Endothelial cell of umbilical vein (primary cell): ENCODE data around the gene PTDSS2. TPM values are rescaled to one million over a fixed set of nuclear protein-coding genes. Genes with fewer than 3 reads are reported as not detected.

Experiments used
- BruUV-seq: library from RNA; stranded (reverse); fragments of 400-500 nt; replicated peaks from 2 replicates; lab custom pipeline; 2021; lab: Mats Ljungman, UMichigan
- CTCF ChIA-PET: fragments of 300-600, 350-600 bp; sonication (Branson Sonifier 250); formaldehyde crosslinking; loops from one replicate; lab custom pipeline; 2021; ENCODE audit warnings: antibody characterized with exemption, inconsistent platforms; lab: Charles Lee
- POLR2A ChIA-PET: fragments of 300-600, 350-600 bp; sonication (Branson Sonifier 250); formaldehyde crosslinking; loops from one replicate; lab custom pipeline; 2021; ENCODE audit warnings: antibody characterized with exemption, inconsistent platforms; lab: Charles Lee
- DNase-seq: peaks from one replicate; pipeline ENCODE4 v3.0.0-alpha.2; 2011; ENCODE audit warnings: low read depth, low spot score
- FAIRE-seq: peaks from 2 replicates; lab custom pipeline; 2011; peaks lifted over from hg19 to GRCh38; lab: Jason Lieb, UNC
- H2AFZ ChIP-seq: 2 replicates; pipeline ENCODE4 v1.6.0; 2012; ENCODE audit warnings: low read depth, low read length, control low read depth, inconsistent platforms
- H3K27ac ChIP-seq: 2 replicates; pipeline ENCODE4 v1.5.1; 2011; ENCODE audit warnings: low read depth, mild to moderate bottlenecking, control low read depth, low read length, moderate library complexity; ENCODE audit not compliant: insufficient read depth
- H3K27me3 ChIP-seq, 2 experiments: 2 replicates each; pipeline versions ENCODE4 v1.6.0 to v1.6.1; 2011; ENCODE audit warnings: low read length in 2 of 2, mixed read lengths in 1 of 2; ENCODE audit not compliant: control insufficient read depth in 2 of 2, insufficient read depth in 2 of 2
- H3K36me3 ChIP-seq, 2 experiments: 2 replicates in 1 of 2; 3 replicates in 1 of 2; pipeline ENCODE4 v1.5.1; 2011; ENCODE audit warnings: low read length in 2 of 2, mild to moderate bottlenecking in 1 of 2, moderate library complexity in 1 of 2; ENCODE audit not compliant: control insufficient read depth in 2 of 2, insufficient read depth in 2 of 2; ENCODE audit errors: extremely low read depth in 1 of 2
- H3K4me1 ChIP-seq: 3 replicates; pipeline ENCODE4 v1.5.1; 2011; ENCODE audit warnings: mild to moderate bottlenecking, low read length; ENCODE audit not compliant: control insufficient read depth, insufficient read depth; ENCODE audit errors: extremely low read depth
- H3K4me2 ChIP-seq: 2 replicates; pipeline ENCODE4 v1.6.1; 2011; ENCODE audit warnings: low read length, control low read depth, mixed read lengths; ENCODE audit not compliant: insufficient read depth
- H3K4me3 ChIP-seq, 3 experiments: fragments of 200-600 bp in 1 of 3; sonication (generic), shearing (Covaris generic) in 1 of 3; replicated peaks in 1 of 3; 2 replicates each; pipeline ENCODE4 v1.5.1; 2011 to 2016; ENCODE audit warnings: control low read depth in 3 of 3, low read length in 3 of 3, mild to moderate bottlenecking in 2 of 3, inconsistent platforms in 1 of 3, low read depth in 1 of 3, moderate library complexity in 1 of 3; ENCODE audit not compliant: insufficient read depth in 1 of 3
- H3K79me2 ChIP-seq: 2 replicates; pipeline ENCODE4 v1.6.0; 2012; ENCODE audit warnings: low read length, inconsistent platforms; ENCODE audit not compliant: control insufficient read depth, insufficient read depth
- H3K9ac ChIP-seq: replicated peaks from 2 replicates; pipeline ENCODE3; 2011; ENCODE audit warnings: low read length, control low read depth; ENCODE audit not compliant: insufficient read depth; ENCODE audit errors: extremely low read depth
- H3K9me1 ChIP-seq: replicated peaks from 3 replicates; pipeline ENCODE4 v1.6.0; 2011; ENCODE audit warnings: mild to moderate bottlenecking, low read length; ENCODE audit not compliant: control insufficient read depth, insufficient read depth; ENCODE audit errors: extremely low read depth
- H3K9me3 ChIP-seq: replicated peaks from 2 replicates; pipeline ENCODE4 v1.5.1; 2012; ENCODE audit warnings: low read length, inconsistent platforms; ENCODE audit not compliant: control insufficient read depth, insufficient read depth
- H4K20me1 ChIP-seq: replicated peaks from 2 replicates; pipeline ENCODE3; 2011; ENCODE audit warnings: mild to moderate bottlenecking, low read length; ENCODE audit not compliant: control insufficient read depth, insufficient read depth; ENCODE audit errors: extremely low read depth
- EZH2 ChIP-seq: IDR thresholded peaks from 2 replicates; pipeline ENCODE4 v1.6.1; 2012; ENCODE audit warnings: borderline replicate concordance, low read depth, mild to moderate bottlenecking, moderate library complexity, low read length, inconsistent platforms; ENCODE audit not compliant: severe bottlenecking
- FOS ChIP-seq: IDR thresholded peaks from 2 replicates; pipeline ENCODE4 v1.6.1; 2011; ENCODE audit warnings: mild to moderate bottlenecking, low read length, moderate library complexity, borderline replicate concordance; ENCODE audit not compliant: insufficient read depth
- GATA2 ChIP-seq: IDR thresholded peaks from 2 replicates; pipeline ENCODE4 v1.7.0; 2011; ENCODE audit warnings: low read depth, mild to moderate bottlenecking, moderate library complexity, mixed read lengths, low read length; ENCODE audit not compliant: insufficient read length, insufficient read depth
- JUN ChIP-seq: IDR thresholded peaks from 2 replicates; pipeline ENCODE4 v1.6.1; 2011; ENCODE audit warnings: borderline replicate concordance, low read depth; ENCODE audit not compliant: insufficient read length, insufficient read depth
- MAX ChIP-seq: IDR thresholded peaks from 2 replicates; pipeline ENCODE4 v1.6.1; 2011; ENCODE audit not compliant: insufficient read depth, insufficient read length
- MYC ChIP-seq: IDR thresholded peaks from one replicate; pipeline ENCODE4 v1.6.1; 2011; ENCODE audit warnings: mild to moderate bottlenecking, low read depth, low read length
- POLR2A ChIP-seq: IDR thresholded peaks from 2 replicates; pipeline ENCODE4 v1.6.1; 2012; ENCODE audit warnings: low read depth, mild to moderate bottlenecking, control low read depth, low read length
- POLR2AphosphoS5 ChIP-seq: IDR thresholded peaks from 2 replicates; pipeline ENCODE4 v1.6.1; 2012; ENCODE audit warnings: low read depth, mild to moderate bottlenecking, control low read depth, low read length, moderate library complexity; ENCODE audit not compliant: insufficient read depth
- dilution Hi-C: fragments of 300-500 bp; cut with MboI; formaldehyde crosslinking; loops from one replicate; pipeline ENCODE4 v1.15.0; 2019; ENCODE audit warnings: low sequenced_read_pairs; ENCODE audit not compliant: extremely low pct_ligation_motif_present
- intact Hi-C: fragments of 100-400 bp; cut with micrococcal nuclease; formaldehyde crosslinking; loops from one replicate; pipeline ENCODE4 v1.10.0; 2022
- polyA plus RNA-seq, 4 experiments: library from polyadenylated mRNA; depleted of rRNA in 3 of 4; stranded (reverse) in 3 of 4; unstranded in 1 of 4; fragments of >200 nt; gene quantifications; 2 replicates each; pipeline versions ENCODE4 v1.2.1 to v1.2.3, GENCODE V29; 2011 to 2012; ENCODE audit warnings: missing spikeins in 1 of 4
- total RNA-seq: library from RNA; stranded (reverse); gene quantifications from 2 replicates; pipeline ENCODE4 v1.2.3, GENCODE V29; 2021
- TF ChIP-seq, protein P1 (sequence below), 2 donors: IDR thresholded peaks; 1 replicate in 1 of 2; 2 replicates in 1 of 2; pipeline ENCODE4 v1.5.1; 2011; ENCODE audit warnings: low read length in 2 of 2, mild to moderate bottlenecking in 2 of 2, moderate library complexity in 2 of 2, control low read depth in 1 of 2, inconsistent platforms in 1 of 2, low read depth in 1 of 2; ENCODE audit not compliant: insufficient read depth in 1 of 2; ENCODE audit errors: extremely low read depth in 1 of 2

The PTDSS2 gene
- total and polyA plus RNA-seq, 2 donors (not counting 3 experiments of a cell fraction or from before 2014, with no cell fraction given) = 41.4 to 46.8 TPM

DNA sequence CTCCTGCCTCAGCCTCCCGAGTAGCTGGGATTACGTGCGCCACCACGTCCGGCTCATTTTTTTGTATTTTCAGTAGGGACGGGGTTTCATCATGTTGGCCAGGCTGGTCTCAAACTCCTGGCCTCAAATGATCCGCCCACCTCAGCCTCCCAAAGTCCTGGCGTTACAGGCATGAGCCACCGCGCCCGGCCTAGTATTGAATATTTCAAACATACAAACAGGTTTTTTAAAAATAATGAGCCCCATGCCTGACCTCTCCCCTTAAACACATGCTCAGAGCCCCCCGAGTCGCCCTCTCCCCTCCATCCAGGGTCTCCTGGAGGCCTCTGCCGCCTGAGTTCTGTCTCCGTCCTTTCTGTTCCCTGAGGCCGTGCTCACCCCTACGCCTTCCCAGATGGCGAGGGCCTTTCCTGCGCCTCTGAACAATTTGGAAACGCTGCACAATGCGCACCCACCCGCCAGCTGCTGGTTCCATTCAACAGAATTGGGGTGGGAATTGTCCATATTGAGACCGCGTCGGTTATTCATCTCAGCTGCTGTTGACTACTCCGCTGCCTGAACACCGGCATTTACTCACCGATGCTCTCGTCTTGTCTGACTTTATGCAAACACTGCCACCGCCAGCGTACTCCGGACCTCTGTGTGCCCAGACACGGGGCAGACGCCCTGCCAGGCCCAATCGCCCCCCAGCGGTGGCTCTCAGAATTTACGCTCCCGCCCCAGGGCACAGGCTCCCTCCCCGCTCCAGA, 70.5 kb downstream of the PTDSS2 start:
- BruUV-seq = no TSS peak
- Histone ChIP-seq H3K9ac (no peak overlapping the region), H3K4me2 (no peak overlapping the region), H2AFZ (no peak overlapping the region), H3K36me3 (no peaks in the 10 kb centered on the region), H3K27me3 (no peaks in the 10 kb centered on the region), H3K9me3 (no peaks in the 10 kb centered on the region), H3K9me1 (no peaks in the 10 kb centered on the region), H3K79me2 (no peaks in the 10 kb centered on the region), H3K4me3 (no peak overlapping the region), H3K4me1 (peaks cover 3% of the 10 kb centered on the region), H3K27ac (no peak overlapping the region), H4K20me1 (no peaks in the 10 kb centered on the region)
- CTCF ChIA-PET = interaction anchor here (1.2 kb wide), 1 partner anchor 81 kb away, joined by 4 read pairs; no protein-coding TSS in a partner anchor
- dilution Hi-C loops = no loop called here
- TF ChIP-seq, protein P1, sequence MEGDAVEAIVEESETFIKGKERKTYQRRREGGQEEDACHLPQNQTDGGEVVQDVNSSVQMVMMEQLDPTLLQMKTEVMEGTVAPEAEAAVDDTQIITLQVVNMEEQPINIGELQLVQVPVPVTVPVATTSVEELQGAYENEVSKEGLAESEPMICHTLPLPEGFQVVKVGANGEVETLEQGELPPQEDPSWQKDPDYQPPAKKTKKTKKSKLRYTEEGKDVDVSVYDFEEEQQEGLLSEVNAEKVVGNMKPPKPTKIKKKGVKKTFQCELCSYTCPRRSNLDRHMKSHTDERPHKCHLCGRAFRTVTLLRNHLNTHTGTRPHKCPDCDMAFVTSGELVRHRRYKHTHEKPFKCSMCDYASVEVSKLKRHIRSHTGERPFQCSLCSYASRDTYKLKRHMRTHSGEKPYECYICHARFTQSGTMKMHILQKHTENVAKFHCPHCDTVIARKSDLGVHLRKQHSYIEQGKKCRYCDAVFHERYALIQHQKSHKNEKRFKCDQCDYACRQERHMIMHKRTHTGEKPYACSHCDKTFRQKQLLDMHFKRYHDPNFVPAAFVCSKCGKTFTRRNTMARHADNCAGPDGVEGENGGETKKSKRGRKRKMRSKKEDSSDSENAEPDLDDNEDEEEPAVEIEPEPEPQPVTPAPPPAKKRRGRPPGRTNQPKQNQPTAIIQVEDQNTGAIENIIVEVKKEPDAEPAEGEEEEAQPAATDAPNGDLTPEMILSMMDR (IDR thresholded peaks at IDR 0.05; ENCODE audit: extremely low read depth in 1 of 2, insufficient read depth in 1 of 2, low read depth in 1 of 2, low read length in 2 of 2) = peak; percentile 18
- no peak for TF ChIP-seq MYC
- DNase-seq (no peak), FAIRE-seq (no peak)
- POLR2A ChIA-PET = no interaction called here
- intact Hi-C loops = no loop called here

- Histone ChIP-seq H3K4me2 (no peak overlapping the region), H3K36me3 (no peaks in the 10 kb centered on the region), H3K27me3 (no peaks in the 10 kb centered on the region), H4K20me1 (no peaks in the 10 kb centered on the region), H3K4me3 (no peak overlapping the region), H3K27ac (no peak overlapping the region), H3K79me2 (no peaks in the 10 kb centered on the region), H3K4me1 (peaks cover 3% of the 10 kb centered on the region), H3K9ac (no peak overlapping the region), H3K9me3 (no peaks in the 10 kb centered on the region), H2AFZ (no peak overlapping the region), H3K9me1 (no peaks in the 10 kb centered on the region)
- CTCF ChIA-PET = interaction anchor here (1.2 kb wide), 1 partner anchor 81 kb away, joined by 4 read pairs; no protein-coding TSS in a partner anchor
- no TSS peak for BruUV-seq
- dilution Hi-C loops (no loop called here), intact Hi-C loops (no loop called here)
- TF ChIP-seq JUN = no peak
- TF ChIP-seq MYC = no peak
- TF ChIP-seq, protein P1 (IDR thresholded peaks at IDR 0.05; ENCODE audit: extremely low read depth in 1 of 2, insufficient read depth in 1 of 2, low read depth in 1 of 2, low read length in 2 of 2) = no peak
- no peak for TF ChIP-seq EZH2
- TF ChIP-seq POLR2AphosphoS5 = no peak
- no peak for TF ChIP-seq MAX
- TF ChIP-seq GATA2 = no peak
- TF ChIP-seq POLR2A = no peak
- TF ChIP-seq FOS = no peak
- POLR2A ChIA-PET = no interaction called here
- no peak for FAIRE-seq
- no peak for DNase-seq
These were observed 71.2 kb downstream of the PTDSS2 start for GRCh38 chr11:521177-521688.
